ENCODE measurements around the gene BARHL1. TPM values are rescaled to one million over a fixed set of nuclear protein-coding genes. Genes with fewer than 3 reads are reported as not detected.

Gene BARHL1
- total RNA-seq, 1 donor from 2014 or later: not detected

DNA sequence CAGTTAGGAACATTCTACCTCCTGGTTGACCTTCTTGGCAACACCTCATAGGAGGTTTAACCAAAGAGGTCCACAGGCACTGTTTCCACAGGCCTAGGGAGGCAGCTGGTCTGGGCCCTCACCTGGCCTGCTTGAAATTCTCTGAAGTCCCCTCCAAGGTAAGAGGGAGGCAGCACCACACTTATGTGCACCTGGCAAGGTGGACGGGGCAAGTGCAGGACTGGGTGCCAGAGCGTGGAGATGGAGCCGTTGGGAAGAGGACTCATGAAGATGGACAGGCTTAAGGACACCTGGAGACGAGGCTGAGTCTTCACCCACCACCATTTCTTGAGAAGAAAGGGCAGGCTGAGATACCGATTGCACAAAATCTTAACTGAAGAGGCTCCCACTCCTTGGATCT, 6.6 kb upstream of the BARHL1 start:
- Mint-ChIP-seq H3K27me3 (ENCODE audit: low read depth, unreplicated experiment) (peaks cover 72% of the 10 kb centered on the region), H3K4me3 (ENCODE audit: unreplicated experiment) (no peak overlapping the region), H3K9me3 (ENCODE audit: unreplicated experiment) (peaks cover 5% of the 10 kb centered on the region), H3K36me3 (ENCODE audit: low read depth, unreplicated experiment) (peaks cover 1% of the 10 kb centered on the region), H3K4me1 (ENCODE audit: low read depth, unreplicated experiment) (peaks cover 4% of the 10 kb centered on the region), H3K27ac (ENCODE audit: unreplicated experiment) (no peak overlapping the region)
- Histone ChIP-seq H3K9me3 (ENCODE audit: insufficient read depth, low read depth, low read length) (no peaks in the 10 kb centered on the region), H3K27me3 (ENCODE audit: insufficient read depth, low read length) (peaks cover 52% of the 10 kb centered on the region), H3K4me2 (ENCODE audit: low read length) (no peak overlapping the region), H3K27ac (ENCODE audit: low read depth, low read length) (no peak overlapping the region), H3K9ac (ENCODE audit: low read length) (no peak overlapping the region), H3K79me2 (ENCODE audit: insufficient read depth, low read length) (no peaks in the 10 kb centered on the region), H2AFZ (ENCODE audit: low read depth, low read length) (no peak overlapping the region), H4K20me1 (ENCODE audit: insufficient read depth, low read length) (peaks cover 19% of the 10 kb centered on the region), H3K4me3 (ENCODE audit: insufficient read depth, low read depth, low read length) (no peak overlapping the region), H3K4me1 (ENCODE audit: insufficient read depth, low read length) (no peaks in the 10 kb centered on the region), H3K36me3 (ENCODE audit: insufficient read depth, low read length) (no peaks in the 10 kb centered on the region)
- FAIRE-seq (no peak), DNase-seq (ENCODE audit: low read depth) (no peak)
- no peak for TF ChIP-seq EZH2 (IDR thresholded peaks at IDR 0.05; ENCODE audit: insufficient read depth, low read length)
- TF ChIP-seq, protein P1, sequence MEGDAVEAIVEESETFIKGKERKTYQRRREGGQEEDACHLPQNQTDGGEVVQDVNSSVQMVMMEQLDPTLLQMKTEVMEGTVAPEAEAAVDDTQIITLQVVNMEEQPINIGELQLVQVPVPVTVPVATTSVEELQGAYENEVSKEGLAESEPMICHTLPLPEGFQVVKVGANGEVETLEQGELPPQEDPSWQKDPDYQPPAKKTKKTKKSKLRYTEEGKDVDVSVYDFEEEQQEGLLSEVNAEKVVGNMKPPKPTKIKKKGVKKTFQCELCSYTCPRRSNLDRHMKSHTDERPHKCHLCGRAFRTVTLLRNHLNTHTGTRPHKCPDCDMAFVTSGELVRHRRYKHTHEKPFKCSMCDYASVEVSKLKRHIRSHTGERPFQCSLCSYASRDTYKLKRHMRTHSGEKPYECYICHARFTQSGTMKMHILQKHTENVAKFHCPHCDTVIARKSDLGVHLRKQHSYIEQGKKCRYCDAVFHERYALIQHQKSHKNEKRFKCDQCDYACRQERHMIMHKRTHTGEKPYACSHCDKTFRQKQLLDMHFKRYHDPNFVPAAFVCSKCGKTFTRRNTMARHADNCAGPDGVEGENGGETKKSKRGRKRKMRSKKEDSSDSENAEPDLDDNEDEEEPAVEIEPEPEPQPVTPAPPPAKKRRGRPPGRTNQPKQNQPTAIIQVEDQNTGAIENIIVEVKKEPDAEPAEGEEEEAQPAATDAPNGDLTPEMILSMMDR (IDR thresholded peaks at IDR 0.05; ENCODE audit: insufficient read depth, low read depth, low read length): no peak

GRCh38 chr9:132577119-132577518, 5.3 kb upstream of the BARHL1 start:
- H3K4me1 Mint-ChIP-seq (ENCODE audit: low read depth, unreplicated experiment): peaks cover 4% of the 10 kb centered on the region
- Histone ChIP-seq H3K27ac (ENCODE audit: low read depth, low read length) (no peak overlapping the region), H3K27me3 (ENCODE audit: insufficient read depth, low read length) (peaks cover 61% of the 10 kb centered on the region), H3K4me2 (ENCODE audit: low read length) (no peak overlapping the region), H4K20me1 (ENCODE audit: insufficient read depth, low read length) (peaks cover 30% of the 10 kb centered on the region), H3K4me1 (ENCODE audit: insufficient read depth, low read length) (no peaks in the 10 kb centered on the region), H2AFZ (ENCODE audit: low read depth, low read length) (no peak overlapping the region), H3K36me3 (ENCODE audit: insufficient read depth, low read length) (no peaks in the 10 kb centered on the region), H3K79me2 (ENCODE audit: insufficient read depth, low read length) (no peaks in the 10 kb centered on the region), H3K9me3 (ENCODE audit: insufficient read depth, low read depth, low read length) (no peaks in the 10 kb centered on the region), H3K4me3 (ENCODE audit: insufficient read depth, low read depth, low read length) (no peak overlapping the region), H3K9ac (ENCODE audit: low read length) (no peak overlapping the region)
- H3K36me3 Mint-ChIP-seq (ENCODE audit: low read depth, unreplicated experiment): peaks cover 2% of the 10 kb centered on the region
- peaks cover 71% of the 10 kb centered on the region for H3K27me3 Mint-ChIP-seq (ENCODE audit: low read depth, unreplicated experiment)
- no peak overlapping the region for H3K27ac Mint-ChIP-seq (ENCODE audit: unreplicated experiment)
- H3K4me3 Mint-ChIP-seq (ENCODE audit: unreplicated experiment): no peak overlapping the region
- FAIRE-seq (no peak), DNase-seq (ENCODE audit: low read depth) (no peak)
- TF ChIP-seq, protein P1 (IDR thresholded peaks at IDR 0.05; ENCODE audit: insufficient read depth, low read depth, low read length): no peak
- TF ChIP-seq EZH2 (IDR thresholded peaks at IDR 0.05; ENCODE audit: insufficient read depth, low read length): no peak
- H3K9me3 Mint-ChIP-seq (ENCODE audit: unreplicated experiment): peaks cover 12% of the 10 kb centered on the region

DNA sequence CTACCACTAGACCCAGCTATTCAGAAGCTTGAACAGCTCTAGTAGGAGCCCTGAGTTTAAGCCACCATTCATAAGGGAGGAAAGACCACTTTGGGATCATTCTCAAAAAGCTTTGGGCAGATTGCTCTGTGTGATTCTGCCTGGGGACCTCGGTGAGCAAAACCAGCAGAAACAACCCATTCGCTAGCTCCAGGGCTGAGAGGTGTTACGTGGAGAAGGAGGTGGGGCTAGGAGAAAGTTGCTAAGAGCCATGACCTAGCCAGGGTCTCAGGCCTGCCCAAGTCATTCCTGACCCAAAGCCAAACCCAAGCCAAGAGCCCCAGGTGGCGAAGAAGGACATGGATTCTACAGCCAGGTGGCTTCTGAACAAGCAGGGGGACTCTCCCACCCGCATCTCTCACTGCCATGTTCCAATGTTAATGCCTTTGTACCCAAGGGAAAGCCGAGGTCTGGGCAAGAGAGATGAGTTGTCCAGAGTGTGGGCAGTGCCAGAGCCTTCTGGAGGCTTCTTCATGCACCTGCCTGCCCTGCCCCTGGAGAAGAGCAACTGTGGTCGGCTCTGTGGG, 4.0 kb upstream of the BARHL1 start:
- H3K36me3 Mint-ChIP-seq (ENCODE audit: low read depth, unreplicated experiment): peaks cover 2% of the 10 kb centered on the region
- H3K4me1 ChIP-seq (ENCODE audit: insufficient read depth, low read length): no peaks in the 10 kb centered on the region
- H3K4me1 Mint-ChIP-seq (ENCODE audit: low read depth, unreplicated experiment): peaks cover 5% of the 10 kb centered on the region
- no peaks in the 10 kb centered on the region for H3K79me2 ChIP-seq (ENCODE audit: insufficient read depth, low read length)
- peaks cover 71% of the 10 kb centered on the region for H3K27me3 Mint-ChIP-seq (ENCODE audit: low read depth, unreplicated experiment)
- H3K9me3 Mint-ChIP-seq (ENCODE audit: unreplicated experiment): peaks cover 12% of the 10 kb centered on the region
- H3K36me3 ChIP-seq (ENCODE audit: insufficient read depth, low read length): no peaks in the 10 kb centered on the region
- no peak for TF ChIP-seq EZH2 (IDR thresholded peaks at IDR 0.05; ENCODE audit: insufficient read depth, low read length)
- TF ChIP-seq, protein P1 (IDR thresholded peaks at IDR 0.05; ENCODE audit: insufficient read depth, low read depth, low read length): no peak
- H3K4me2 ChIP-seq (ENCODE audit: low read length): no peak overlapping the region
- no peak for DNase-seq (ENCODE audit: low read depth)
- H3K27me3 ChIP-seq (ENCODE audit: insufficient read depth, low read length): peaks cover 69% of the 10 kb centered on the region
- no peak overlapping the region for H3K27ac Mint-ChIP-seq (ENCODE audit: unreplicated experiment)
- no peaks in the 10 kb centered on the region for H3K9me3 ChIP-seq (ENCODE audit: insufficient read depth, low read depth, low read length)
- H3K9ac ChIP-seq (ENCODE audit: low read length): no peak overlapping the region
- no peak overlapping the region for H3K27ac ChIP-seq (ENCODE audit: low read depth, low read length)
- H3K4me3 ChIP-seq (ENCODE audit: insufficient read depth, low read depth, low read length): no peak overlapping the region
- H4K20me1 ChIP-seq (ENCODE audit: insufficient read depth, low read length): peaks cover 39% of the 10 kb centered on the region
- FAIRE-seq: no peak
- H3K4me3 Mint-ChIP-seq (ENCODE audit: unreplicated experiment): no peak overlapping the region
- H2AFZ ChIP-seq (ENCODE audit: low read depth, low read length): no peak overlapping the region

Measured in astrocyte (in vitro differentiated cells and primary cell).